Activated CD8-positive, alpha-beta T cell treated with anti-CD3 and anti-CD28 coated beads for 36 hours (primary cell): ENCODE measurements around the gene RAB43. TPM values are rescaled to one million over a fixed set of nuclear protein-coding genes. Genes with fewer than 3 reads are reported as not detected.

Experiments
- ATAC-seq: fragments of 200-7000 bp; cut with Tn5 transposase; one replicate; pipeline ENCODE4 v1.10.0; 2021; ENCODE audit warnings: mild to moderate bottlenecking, moderate library complexity
- CTCF ChIA-PET: fragments of 350-600 bp; sonication (Branson Sonifier 250); formaldehyde crosslinking; loops from one replicate; lab custom pipeline; 2021; ENCODE audit warnings: antibody characterized with exemption; lab: Charles Lee
- POLR2A ChIA-PET: fragments of 350-600 bp; sonication (Branson Sonifier 250); formaldehyde crosslinking; loops from one replicate; lab custom pipeline; 2021; ENCODE audit warnings: antibody characterized with exemption; lab: Charles Lee
- DNase-seq: peaks from one replicate; pipeline ENCODE4 v3.0.0-alpha.2; 2020
- H3K27ac Mint-ChIP-seq: one replicate; pipeline ENCODE4 v1.8.0; 2021; ENCODE audit warnings: mild to moderate bottlenecking, mixed read lengths
- H3K27me3 Mint-ChIP-seq: one replicate; pipeline ENCODE4 v1.8.0; 2021; ENCODE audit warnings: mixed read lengths
- H3K36me3 Mint-ChIP-seq: one replicate; pipeline ENCODE4 v1.8.0; 2021; ENCODE audit warnings: low read depth, mixed read lengths
- H3K4me1 Mint-ChIP-seq: one replicate; pipeline ENCODE4 v1.8.0; 2021; ENCODE audit warnings: low read depth, mixed read lengths
- H3K4me3 Mint-ChIP-seq: one replicate; pipeline ENCODE4 v1.8.0; 2021; ENCODE audit warnings: mild to moderate bottlenecking, moderate library complexity, mixed read lengths
- H3K9me3 Mint-ChIP-seq: one replicate; pipeline ENCODE4 v1.8.0; 2021; ENCODE audit warnings: mixed read lengths
- CTCF ChIP-seq: fragments of 200-600 bp; IDR thresholded peaks from one replicate; pipeline ENCODE4 v1.8.0; 2022; ENCODE audit warnings: antibody characterized with exemption, mild to moderate bottlenecking
- intact Hi-C: fragments of 100-400 bp; cut with micrococcal nuclease; formaldehyde crosslinking; loops from one replicate; pipeline ENCODE4 v1.10.0; 2022
- total RNA-seq, 2 experiments: library from RNA; stranded (reverse); gene quantifications; one replicate each; pipeline ENCODE4 v1.2.3, GENCODE V29; 2021

Gene RAB43
- total RNA-seq, 2 experiments from 2014 or later: 41.6 to 44.1 TPM

GRCh38 chr3:129104498-129105079, 17.0 kb downstream of the RAB43 start:
- POLR2A ChIA-PET: interaction anchor here (3.2 to 15.3 kb wide), 2 partner anchors 8 to 15 kb away, joined by 11 to 163 read pairs; partner anchors contain the start of gene RAB43
- peaks cover 46% of the 10 kb centered on the region for H3K36me3 Mint-ChIP-seq
- no peaks in the 10 kb centered on the region for H3K27me3 Mint-ChIP-seq
- intact Hi-C loops: no loop called here
- H3K27ac Mint-ChIP-seq: peak overlapping the region; percentile 72
- H3K4me3 Mint-ChIP-seq: no peak overlapping the region
- peaks cover 76% of the 10 kb centered on the region for H3K4me1 Mint-ChIP-seq
- H3K9me3 Mint-ChIP-seq: no peaks in the 10 kb centered on the region
- no peak for DNase-seq
- ATAC-seq: no peak
- no peak for TF ChIP-seq CTCF
- CTCF ChIA-PET: no interaction called here

- peaks cover 47% of the 10 kb centered on the region for H3K36me3 Mint-ChIP-seq
- no peak overlapping the region for H3K4me3 Mint-ChIP-seq
- H3K9me3 Mint-ChIP-seq: no peaks in the 10 kb centered on the region
- peak overlapping the region; percentile 72 for H3K27ac Mint-ChIP-seq
- no peaks in the 10 kb centered on the region for H3K27me3 Mint-ChIP-seq
- POLR2A ChIA-PET: interaction anchor here (1.1 to 15.3 kb wide), 4 partner anchors 8 to 53 kb away, joined by 3 to 163 read pairs (median 8); partner anchors contain the start of gene RAB43
- intact Hi-C loops: no loop called here
- CTCF ChIA-PET: interaction anchor here (1.9 kb wide), 1 partner anchor 19 kb away, joined by 4 read pairs; no protein-coding TSS in a partner anchor
- TF ChIP-seq CTCF: no peak
- H3K4me1 Mint-ChIP-seq: peaks cover 77% of the 10 kb centered on the region
- DNase-seq (no peak), ATAC-seq (no peak)
These were observed 17.6 kb downstream of the RAB43 start for GRCh38 chr3:129104051-129104450.

GRCh38 chr3:129103296-129103695, 18.3 kb downstream of the RAB43 start:
- POLR2A ChIA-PET: interaction anchor here (1.1 to 15.3 kb wide), 4 partner anchors 8 to 54 kb away, joined by 3 to 163 read pairs (median 8); partner anchors contain the start of gene RAB43
- H3K4me3 Mint-ChIP-seq: no peak overlapping the region
- H3K36me3 Mint-ChIP-seq: peaks cover 43% of the 10 kb centered on the region
- H3K9me3 Mint-ChIP-seq: peaks cover 2% of the 10 kb centered on the region
- intact Hi-C loops: no loop called here
- CTCF ChIA-PET: interaction anchor here (0.8 to 1.9 kb wide), 2 partner anchors 20 to 77 kb away, joined by 3 to 4 read pairs; no protein-coding TSS in a partner anchor
- ATAC-seq: no peak
- H3K4me1 Mint-ChIP-seq: peaks cover 73% of the 10 kb centered on the region
- DNase-seq: no peak
- H3K27ac Mint-ChIP-seq: peak overlapping the region; percentile 7
- no peak for TF ChIP-seq CTCF
- H3K27me3 Mint-ChIP-seq: no peaks in the 10 kb centered on the region

- no peak for ATAC-seq
- H3K4me3 Mint-ChIP-seq: no peak overlapping the region
- POLR2A ChIA-PET: interaction anchor here (0.6 to 15.3 kb wide), 7 partner anchors 16 to 108 kb away, joined by 3 to 163 read pairs (median 3); partner anchors contain the start of genes CFAP92, CNBP and RAB43
- CTCF ChIA-PET: interaction anchor here (0.6 to 2.7 kb wide), 4 partner anchors 48 to 131 kb away, joined by 3 to 15 read pairs (median 3); no protein-coding TSS in a partner anchor
- H3K9me3 Mint-ChIP-seq: peaks cover 3% of the 10 kb centered on the region
- intact Hi-C loops: no loop called here
- peaks cover 70% of the 10 kb centered on the region for H3K4me1 Mint-ChIP-seq
- no peaks in the 10 kb centered on the region for H3K27me3 Mint-ChIP-seq
- H3K27ac Mint-ChIP-seq: peak overlapping the region; percentile 65
- peaks cover 48% of the 10 kb centered on the region for H3K36me3 Mint-ChIP-seq
- no peak for TF ChIP-seq CTCF
- DNase-seq: no peak
These were observed 20.1 kb downstream of the RAB43 start for GRCh38 chr3:129101370-129102138.
